ENCODE measurements around the gene CARD6.
A peak's percentile ranks its signal among the peaks of the same experiment; 100 is the strongest.
"Not testable (repeated sequence)": the region's sequence is repeated elsewhere in the genome, so short reads cannot be mapped to it uniquely, and the experiment has no call there.

Gene CARD6

DNA sequence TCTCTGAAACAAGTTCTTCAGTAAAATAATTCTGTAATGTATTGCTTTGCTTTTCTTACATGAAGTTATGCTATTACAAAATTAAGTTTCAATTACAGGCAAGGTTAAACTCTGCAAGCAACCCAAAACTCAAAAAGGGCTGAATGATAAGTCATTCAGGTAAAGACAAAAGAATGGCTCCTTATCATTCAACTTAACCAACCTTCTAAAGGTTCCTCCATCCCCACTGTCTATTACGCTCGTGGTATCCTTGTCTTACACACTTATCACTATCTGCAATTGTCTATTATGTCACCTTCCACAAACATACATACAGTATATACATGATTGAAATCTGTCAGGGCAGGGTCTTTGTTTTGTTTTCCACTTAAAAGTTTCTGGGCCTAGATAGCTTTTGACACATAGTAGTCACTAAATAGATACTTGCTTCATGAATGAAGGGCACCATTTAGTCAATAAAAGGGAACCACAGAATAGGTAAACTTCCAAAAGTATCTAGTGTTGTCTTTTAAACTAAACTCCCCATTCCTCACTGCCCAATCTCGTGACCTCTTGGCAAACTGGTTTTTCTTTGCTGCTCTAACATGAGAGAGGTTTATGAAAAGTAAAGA is 13.0 kb upstream of the CARD6 start:
- DNase-seq = no peak

DNA sequence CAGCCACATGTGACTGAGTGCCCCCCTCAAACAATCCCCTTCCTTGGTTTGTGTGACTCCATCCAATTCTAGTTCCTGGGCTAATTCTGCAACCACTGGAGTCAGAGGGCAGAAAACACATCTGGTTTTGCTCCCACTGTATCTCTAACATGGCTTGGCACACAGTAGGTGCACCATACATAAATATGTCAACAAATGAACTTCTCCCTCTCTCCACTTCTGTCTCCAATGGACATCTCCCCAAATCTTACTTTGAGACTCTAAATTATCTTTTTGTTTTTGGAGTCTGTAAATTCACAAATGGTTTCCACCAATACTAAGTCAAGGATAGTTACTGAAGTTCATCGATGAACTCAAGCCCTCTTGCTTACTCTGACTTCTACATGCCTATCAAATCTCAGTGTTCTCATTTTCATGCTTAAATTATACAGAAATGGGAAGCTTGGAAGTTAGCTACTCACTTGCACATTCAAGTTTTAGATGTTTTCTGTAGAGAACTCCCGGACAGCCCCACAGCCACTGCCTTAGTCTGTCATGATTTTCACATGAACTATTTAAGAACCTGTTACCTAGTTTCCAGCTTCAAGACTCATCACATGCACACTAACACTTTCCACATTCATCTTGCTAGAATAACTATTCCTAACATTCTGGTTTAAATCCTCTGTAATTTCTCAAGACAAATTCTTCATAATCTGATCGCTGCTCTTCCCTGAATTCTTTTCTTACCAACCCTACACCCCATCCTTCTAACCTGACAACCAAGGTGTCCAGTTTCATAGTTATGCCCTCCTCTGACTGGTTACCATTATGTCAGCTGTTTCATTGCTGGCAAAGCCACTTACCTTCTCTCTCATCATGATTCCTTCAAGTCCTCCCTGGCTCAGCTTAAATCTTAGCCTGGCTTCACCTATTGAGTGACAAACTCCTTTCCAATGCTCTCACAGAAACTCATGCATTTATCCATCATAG is 12.2 kb upstream of the CARD6 start:
- no peak for DNase-seq

DNA sequence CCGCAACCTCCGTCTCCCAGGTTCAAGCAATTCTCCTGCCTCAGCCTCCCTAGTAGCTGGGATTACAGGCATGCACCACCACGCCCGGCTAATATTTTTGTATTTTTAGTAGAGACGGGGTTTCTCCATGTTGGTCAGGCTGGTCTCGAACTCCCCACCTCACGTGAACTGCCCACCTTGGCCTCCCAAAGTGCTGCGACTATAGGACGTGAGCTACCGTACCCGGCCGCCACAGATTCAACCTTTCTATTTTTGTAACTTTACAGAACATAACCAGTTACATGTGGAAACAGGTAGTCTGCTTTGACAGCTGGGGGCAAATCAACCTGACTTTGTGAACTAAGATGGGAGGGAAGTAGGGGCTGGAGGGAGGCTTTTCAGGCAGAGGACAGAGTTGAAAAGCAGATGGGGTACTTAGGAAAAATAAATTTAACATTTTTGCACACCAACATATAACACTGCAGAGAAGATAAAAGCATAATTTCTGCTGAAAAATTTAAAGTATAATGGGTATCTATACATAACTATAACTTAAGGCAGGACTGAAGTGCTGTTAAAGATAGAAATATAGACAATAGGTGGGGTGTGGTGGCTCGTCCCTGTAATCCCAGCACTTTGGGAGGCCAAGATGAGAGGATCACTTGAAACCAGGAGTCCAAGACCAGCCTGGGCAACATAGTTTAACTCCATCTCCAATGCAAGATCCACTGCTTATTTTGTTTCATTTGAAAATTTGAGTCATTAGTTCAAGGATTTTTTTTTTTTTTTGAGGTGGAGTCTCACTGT is 11.2 kb upstream of the CARD6 start:
- no peak for DNase-seq

DNA sequence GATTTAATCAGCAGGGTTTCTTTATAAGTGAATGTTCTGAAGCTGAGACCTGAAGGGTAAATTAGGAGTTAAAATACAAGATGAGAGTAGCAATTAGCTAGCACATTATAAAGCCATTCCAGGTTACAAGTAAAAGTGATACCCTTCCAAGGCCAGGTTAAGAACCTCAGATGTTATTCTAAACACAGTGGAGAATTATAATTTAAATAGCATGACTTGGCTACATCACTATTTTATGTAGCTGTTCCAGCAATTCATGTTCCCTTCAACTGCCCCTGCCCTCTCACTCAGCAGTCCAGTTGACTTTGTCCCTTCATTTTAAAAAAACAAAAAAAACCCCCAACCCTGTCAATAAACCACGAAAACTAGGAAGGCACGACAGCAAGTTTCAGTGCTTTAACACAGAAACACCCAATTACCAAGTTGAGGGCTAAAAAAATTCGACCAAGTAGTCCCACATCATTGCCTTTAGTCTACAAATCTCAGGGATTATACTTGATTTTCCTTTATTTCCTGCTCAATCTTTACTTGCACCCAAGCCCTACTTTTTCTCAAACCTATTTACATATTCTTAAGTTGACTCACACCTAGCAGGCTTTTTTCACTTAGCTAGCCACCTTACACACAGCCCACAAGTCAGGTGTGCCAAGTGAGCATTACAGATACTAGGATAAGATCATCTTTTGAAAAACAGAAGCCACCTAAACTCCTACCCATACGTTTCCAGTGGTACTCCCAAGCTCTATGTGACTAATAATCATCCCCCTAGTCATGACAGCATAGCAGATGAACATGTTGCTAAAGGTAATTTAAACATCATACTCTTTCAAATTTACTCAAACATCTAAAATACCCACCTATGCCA is 9.6 kb upstream of the CARD6 start:
- no peak for DNase-seq

DNA sequence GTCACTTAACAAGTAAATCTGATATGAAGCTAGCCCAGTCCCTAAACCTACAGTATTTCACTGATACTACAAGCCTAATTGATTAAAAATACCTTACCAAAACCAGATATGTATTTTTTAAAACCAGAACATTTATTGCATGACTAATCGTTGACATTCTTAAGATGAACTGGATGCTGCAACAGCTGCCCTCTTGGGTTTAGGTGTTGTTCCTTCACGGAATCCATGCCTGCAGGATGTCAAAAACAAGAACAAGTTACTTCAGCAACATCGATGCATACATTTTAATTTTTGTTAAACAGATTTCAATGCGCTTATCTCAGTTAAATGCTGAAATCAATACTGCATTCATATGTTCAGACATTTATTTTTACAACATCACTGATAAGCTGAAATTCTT is 8.8 kb upstream of the CARD6 start:
- DNase-seq = no peak

DNA sequence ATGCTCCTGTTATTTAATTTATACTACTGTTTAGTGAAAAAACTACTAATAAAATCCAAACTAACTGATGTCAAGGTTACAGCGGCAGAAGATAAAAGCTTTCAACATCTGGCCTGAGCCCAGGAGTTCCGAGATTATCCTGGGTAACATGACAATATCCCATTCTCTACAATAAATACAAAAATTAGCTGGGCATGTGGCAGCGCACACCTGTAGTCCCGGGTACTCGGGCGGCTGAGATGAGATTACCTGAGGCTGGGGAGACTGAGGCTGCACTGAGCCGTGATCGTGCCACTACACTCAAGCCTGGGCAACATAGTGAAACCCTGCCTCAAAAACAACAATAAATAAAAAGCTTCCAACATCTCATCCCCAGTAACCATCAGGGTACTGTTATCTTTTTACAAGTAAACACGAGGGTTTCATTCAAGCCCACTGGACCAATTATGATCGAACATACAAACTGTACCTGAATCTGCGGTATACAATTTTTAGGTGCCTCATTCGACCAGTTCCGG is 7.4 kb upstream of the CARD6 start:
- DNase-seq = no peak

DNA sequence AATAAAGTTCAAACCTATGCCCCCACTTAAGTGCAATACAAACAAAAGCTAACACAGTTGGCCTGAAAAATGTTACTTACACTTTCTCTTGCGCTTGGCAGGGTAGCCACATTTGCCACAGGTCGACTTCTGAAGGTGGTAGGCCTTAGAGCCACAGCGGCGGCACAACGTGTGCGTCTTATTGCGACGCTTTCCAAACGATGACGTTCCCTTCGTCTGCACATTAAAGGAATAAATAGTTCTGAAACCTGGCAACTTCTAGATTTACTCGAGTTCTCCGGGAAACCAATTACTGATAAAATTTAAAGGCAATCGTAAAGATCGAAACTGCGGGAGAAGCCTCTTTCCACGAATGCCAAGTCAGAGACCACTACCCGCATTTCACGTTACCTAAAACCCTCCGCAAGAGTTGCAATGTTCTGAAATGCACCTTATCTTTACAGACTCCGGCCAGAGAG is 6.7 kb upstream of the CARD6 start:
- DNase-seq = no peak

DNA sequence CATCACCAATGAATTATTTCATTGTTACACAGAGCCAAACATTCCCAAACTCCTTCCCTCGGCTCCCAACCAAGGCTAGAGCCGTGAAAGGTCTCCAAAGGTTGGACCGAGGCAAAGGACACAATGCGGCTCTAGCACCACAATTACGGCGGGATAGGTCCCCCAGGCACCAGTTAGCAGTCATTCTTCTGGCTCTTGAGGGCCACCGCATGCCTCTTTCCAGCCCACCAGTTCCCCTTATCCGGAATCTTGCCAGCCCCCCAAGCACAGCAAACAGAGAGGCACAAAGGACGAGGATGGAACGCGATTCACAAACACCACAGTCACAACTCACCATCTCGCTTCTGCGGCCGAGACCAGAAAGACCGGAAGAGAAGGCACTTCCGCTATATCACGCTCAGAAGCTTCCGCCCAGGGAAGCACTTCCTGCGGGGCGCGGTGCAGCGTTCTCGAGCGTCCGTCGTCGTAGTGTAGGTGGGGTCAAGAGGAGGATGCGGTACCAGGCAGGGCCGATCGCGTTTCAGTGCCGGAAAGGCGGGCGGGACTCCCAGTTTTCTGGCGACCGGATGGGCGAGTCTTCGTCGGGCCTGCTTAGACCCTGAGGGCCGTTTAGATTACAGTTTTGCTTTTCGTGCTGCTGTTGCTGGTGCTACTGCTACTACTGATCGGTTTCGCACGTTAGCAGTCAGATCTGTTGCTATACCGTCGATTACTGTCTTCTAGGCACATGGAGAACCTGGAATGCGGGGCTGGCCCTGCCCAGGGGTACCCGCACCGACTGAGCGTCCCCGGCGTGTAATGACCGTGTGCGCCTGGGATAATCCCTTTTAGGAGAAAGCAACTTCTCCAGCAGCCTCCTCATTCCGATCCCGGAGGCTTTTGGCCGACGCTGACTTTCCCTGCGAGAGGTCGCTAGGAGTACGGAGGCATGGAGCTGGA is 6.0 kb upstream of the CARD6 start, which contains the start of gene RPL37:
TSS of gene RPL37 (minus strand) at position 374 of the 939 bp plus-strand sequence. CDS start at position 337, 37 bp downstream.
- DNase-seq = peak; percentile 98

DNA sequence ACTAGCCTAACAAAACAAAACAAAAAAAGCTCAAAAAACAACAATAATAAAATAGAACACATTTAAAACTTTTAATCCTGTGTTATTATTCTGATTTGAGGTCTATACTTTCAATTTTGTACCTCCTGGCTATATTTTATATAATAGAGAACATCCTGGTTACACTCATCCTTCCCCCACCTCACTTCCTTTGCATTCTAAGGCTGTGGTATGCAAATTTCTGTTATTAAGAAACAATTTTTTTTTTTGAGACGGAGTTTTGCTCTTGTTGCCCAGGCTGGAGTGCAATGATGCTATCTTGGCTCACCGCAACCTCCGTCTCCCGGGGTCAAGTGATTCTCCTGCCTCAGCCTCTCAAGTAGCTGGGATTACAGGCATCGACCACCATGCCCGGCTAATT is 3.1 kb upstream of the CARD6 start:
- no peak for DNase-seq

DNA sequence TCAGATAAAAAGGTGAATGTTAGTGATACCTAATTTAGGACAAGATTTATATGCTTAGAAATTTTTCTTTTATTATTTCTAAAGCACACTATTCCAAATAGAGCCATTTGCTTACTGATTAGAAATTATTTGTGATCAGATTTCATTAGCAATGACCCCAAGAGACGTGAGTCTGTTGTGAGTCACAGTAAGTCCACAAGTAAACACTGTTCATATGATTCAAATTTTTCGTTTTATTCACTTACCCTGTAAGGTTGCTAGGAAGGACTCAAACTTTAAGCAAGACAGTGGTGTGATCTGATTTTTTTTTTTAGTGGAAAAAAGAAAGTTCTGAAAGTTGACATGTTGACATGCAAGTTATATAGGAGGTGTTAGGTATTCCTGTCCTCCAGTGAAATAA is 1.2 kb downstream of the CARD6 start:
- DNase-seq = no peak

DNA sequence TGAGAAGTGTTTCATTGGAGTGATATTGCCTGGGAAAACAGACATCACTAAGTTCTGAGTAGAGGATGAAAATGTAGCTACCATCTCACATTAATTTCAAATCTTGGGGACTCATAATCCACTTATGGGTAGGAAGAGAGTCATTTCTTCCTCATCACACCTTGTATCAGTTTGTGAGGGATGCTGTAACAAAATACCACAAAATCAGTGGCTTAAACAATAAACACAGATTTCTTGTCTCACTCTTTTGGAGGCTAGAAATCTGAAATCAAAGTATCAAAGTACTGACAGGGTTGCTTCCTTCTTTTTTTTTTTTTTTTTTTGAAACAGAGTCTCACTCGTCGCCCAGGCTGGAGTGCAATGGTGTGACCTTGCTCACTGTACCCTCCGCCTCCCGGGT is 3.4 kb downstream of the CARD6 start:
- DNase-seq = no peak

DNA sequence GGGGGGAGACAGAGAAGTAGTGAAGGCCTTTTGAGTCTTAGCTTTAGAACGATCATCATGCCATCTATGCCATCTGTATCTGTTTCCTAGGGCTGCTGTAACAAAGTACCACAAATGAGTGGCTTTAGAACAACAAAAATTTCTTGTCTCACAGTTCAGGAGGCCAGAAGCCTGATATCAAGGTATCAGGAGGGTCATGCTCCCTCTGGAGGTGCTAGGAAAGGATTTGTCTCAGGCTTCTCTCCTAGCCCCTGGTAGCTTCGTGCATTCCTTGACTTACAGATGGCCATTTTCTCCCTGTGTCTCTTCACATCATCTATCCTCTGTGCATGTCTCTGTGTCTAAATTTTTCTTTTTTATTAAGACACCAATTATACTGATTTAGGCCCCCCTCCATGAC is 5.2 kb downstream of the CARD6 start:
- DNase-seq = no peak

DNA sequence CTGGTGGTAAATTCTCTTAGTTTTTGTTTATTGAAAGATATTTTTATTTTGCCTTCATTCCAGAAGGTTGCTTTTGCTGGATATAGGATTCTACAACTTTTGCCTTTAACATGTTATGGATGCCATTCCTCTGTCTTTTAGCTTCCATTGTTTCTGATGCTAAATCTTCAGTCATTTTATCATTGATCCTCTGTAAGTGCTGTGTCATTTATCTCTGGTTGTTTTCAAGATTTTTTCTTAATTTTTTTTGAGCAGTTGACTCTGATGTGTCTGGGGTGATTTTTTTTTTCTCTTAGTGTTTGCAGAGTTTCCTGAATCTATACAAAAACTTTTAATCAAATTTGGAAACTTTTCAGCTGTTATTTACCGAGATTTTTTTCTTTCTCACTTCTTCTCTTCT is 6.4 kb downstream of the CARD6 start:
- no peak for DNase-seq

DNA sequence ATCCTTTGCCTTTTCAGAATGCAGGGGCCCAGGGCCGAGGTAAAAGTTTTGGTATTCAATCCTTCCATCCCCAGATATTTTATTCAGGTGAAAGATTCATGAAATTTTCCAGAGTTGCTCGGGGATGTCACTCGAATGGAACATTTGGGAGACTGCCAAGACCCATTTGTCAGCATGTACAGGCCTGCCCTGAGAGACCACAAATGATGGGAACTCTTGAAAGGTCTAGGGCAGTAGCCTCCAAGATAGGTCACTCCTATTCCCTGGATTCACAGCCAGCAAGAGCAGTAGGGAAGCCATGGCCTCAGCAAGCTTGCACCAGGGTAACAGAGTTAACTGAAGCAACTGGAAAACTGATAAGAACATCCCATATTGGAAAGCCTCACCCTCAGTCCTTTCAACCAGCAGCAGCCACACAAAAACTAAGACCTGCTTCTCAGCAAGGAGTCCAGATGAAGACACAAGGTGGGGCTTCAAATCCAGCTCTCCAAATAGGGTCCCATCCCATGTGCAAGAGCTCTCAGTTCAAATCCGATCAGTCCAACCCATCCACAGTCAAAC is 12.5 kb downstream of the CARD6 start:
- DNase-seq = no peak

DNA sequence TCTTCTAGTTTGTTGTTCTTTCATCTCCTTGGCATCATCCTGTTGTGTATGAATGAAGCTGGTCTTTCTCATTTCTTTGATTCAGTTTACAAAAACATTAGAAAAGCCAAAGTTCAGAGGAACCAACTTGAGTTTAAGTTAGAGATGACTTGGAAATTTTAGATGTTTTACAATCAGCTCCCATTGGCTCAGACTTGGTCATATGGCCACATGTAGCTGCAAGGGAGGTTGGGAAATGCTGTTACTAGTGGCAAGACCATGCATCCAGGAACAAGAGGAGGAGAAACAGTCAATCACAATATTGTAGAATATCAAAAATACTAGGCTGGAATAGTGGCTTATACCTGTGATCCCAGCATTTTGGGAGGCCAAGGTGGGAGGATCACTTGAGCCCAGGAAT is 19.5 kb downstream of the CARD6 start:
- DNase-seq = no peak

DNA sequence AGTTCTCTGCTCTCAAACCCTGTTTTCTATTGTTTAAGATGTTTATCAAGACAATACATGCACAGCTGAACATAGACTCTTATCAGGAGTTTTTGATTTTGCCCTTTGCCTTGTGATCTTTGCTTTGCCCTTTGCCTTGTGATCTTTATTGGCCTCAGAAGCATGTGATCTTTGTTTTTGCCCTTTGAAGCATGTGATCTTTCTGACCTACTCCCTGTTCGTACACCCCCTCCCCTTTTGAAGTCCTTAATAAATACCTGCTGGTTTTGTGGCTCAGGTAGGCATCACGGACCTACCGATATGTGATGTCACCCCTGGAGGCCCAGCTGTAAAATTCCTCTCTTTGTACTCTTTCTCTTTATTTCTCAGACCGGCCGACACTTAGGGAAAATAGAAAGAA is 23.8 kb downstream of the CARD6 start:
- not testable (repeated sequence) for DNase-seq

DNA sequence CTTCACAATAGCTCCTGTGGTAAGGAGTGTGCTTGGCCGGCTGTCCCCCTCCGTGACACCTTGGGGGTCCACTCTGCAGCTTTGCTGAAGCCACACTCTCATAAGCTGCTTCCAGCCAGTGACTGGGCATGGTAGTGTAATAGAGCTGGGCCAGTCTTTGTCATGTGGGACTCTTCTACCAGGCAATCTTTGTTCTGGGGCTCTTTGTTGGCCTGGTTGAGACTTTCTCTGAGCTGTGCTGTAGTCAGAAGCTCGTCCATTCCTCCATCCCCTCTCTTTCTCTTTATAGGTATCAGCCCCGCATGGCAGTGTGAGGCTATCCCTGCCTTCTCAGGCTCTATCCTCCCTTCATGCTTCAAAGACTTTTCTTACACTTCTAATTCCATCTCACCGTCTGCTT is 25.7 kb downstream of the CARD6 start:
- DNase-seq = no peak

DNA sequence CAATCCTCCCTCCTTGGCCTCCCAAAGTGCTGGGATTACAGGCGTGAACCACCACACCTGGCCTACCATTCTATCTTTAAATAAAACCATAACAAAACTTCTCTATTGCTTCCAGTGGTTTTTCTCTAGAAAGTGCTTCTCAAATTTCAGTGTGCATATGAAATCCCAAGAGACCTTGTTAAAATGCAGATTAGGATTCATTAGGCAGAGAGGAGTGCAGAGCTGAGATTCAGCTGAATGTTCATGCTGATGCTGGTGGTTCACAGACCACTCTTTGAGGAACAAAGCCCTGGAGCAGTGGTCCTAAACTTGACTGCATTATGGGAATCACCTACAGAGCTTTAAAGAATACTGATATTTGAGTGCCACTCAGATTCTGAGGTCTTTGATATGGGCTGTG is 28.2 kb downstream of the CARD6 start:
- no peak for DNase-seq

DNA sequence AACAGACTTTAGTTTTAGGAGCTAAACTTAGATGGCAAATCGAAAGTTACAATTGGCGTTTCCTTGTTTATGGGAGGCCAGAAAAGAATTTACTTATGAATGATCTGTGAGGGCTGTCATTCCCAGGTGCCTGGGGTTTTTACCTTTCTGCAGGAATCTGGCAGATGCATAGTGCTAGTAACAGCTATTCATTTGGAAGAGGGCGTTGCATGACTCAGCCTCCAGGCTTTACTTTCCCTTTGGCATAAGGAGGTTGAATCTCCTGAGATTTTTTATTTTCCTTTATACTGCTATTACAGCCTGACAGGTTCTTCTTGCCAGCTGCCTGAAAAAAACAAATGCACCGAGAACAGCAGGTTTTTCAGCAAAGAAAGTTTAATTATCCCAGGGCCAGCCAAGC is 30.0 kb downstream of the CARD6 start:
- DNase-seq = no peak

DNA sequence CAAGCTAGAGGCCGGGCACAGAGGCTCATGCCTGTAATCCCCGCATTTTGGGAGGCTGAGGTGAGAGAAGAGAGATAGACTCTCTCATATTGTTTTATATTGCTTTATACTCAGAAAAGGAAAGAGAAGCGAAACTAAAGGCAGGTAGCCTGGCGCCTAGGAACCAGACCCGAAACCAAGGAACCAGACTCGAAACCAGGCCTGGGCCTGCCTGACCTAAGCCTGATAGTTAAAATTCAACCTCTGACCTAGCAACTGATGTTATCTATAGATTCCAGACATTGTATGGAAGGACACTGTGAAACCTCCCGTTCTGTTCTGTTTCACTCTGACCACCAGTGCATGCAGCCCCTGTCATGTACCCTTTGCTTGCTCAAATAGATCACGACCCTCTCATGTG is 31.1 kb downstream of the CARD6 start:
- DNase-seq = not testable (repeated sequence)
